Measurements from ENCODE around the gene F5.

The F5 gene

GRCh38 chr1:169475806-169476387, 110.4 kb downstream of the F5 start:
- no peak for DNase-seq

GRCh38 chr1:169474302-169474995, 111.8 kb downstream of the F5 start:
- no peak for DNase-seq

- DNase-seq, result no peak
Measured at GRCh38 chr1:169473347-169473746, 112.9 kb downstream of the F5 start.

- DNase-seq, result no peak
Measured at GRCh38 chr1:169472738-169473137, 113.5 kb downstream of the F5 start.

GRCh38 chr1:169468982-169469381, 117.3 kb downstream of the F5 start:
- no peak for DNase-seq

- peak in 1 of 2 donors; percentile 31 for DNase-seq
Measured at GRCh38 chr1:169466259-169467230, 119.7 kb downstream of the F5 start.

GRCh38 chr1:169465281-169465680, 121.0 kb downstream of the F5 start:
- DNase-seq, result no peak
